ENCODE measurements around the gene TFAP2E.

- TF ChIP-seq POLR2A (IDR thresholded peaks at IDR 0.05) = no peak
- no peak for TF ChIP-seq CTCF (IDR thresholded peaks at IDR 0.05)
- no peak for TF ChIP-seq EP300 (IDR thresholded peaks at IDR 0.05)
Observed at GRCh38 chr1:35524106-35524505, 49.0 kb upstream of the TFAP2E start.

All from ovary (tissue), 3 donors.